Measurements from ENCODE around the gene HRCT1. TPM values are rescaled to one million over a fixed set of nuclear protein-coding genes. Genes with fewer than 3 reads are reported as not detected.

HRCT1 gene
- total and polyA plus RNA-seq, 11 donors = 0.97 to 9.5 (median 4.4) TPM

DNA sequence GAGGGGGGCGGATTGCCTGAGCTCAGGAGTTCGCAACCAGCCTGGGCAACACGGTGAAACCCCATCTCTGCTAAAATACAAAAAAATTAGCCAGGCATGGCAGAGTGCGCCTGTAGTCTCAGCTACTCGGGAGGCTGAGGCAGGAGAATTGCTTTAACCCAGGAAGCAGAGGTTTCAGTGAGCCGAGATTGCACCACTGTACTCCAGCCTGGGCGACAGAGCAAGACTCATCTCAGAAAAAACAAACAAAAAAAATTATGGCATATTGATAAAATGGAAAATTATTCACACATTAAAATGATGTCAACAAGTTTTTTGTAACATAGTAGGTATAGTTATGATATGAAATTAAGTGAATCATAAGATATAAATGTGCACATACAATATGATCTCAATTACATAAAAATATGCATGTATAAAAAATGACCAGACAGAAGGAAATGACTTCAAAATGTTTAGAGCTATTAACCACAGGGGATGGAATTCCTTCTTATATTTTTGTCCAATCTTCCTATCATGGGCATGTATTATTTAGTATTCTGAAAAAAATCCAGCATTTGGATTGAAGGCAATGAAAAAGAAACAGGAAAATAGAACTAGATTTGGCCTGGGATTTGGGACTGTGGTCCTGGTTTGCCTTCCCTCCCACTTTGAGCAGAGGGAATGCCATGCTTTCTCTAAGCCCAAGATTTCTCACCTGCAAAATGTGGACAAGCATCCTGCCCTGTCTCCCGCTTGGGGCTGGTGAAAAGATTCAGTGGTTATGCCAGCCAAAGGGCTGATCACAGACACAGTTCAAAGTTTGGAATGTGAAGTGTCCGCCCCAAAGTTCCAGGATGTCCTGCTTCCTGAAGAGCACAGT lies 22.8 kb downstream of the HRCT1 start:
- TF ChIP-seq POLR2A (IDR thresholded peaks at IDR 0.05) (peak in 1 of 2 donors; percentile 19), CTCF (IDR thresholded peaks at IDR 0.05) (no peak)
- Histone ChIP-seq H3K27me3 (no peaks in the 10 kb centered on the region), H3K4me1 (peaks cover 0 to 21% (median 10%) of the 10 kb centered on the region in 12 donors), H3K4me3 (peak overlapping the region in 3 of 12 donors; percentile 11 to 31 (median 19)), H3K9me3 (no peaks in the 10 kb centered on the region), H3K27ac (peak overlapping the region; percentile 19 to 69 (median 54)), H3K36me3 (no peaks in the 10 kb centered on the region)
- 76 to 81% (median 78%) methylated on average over 9 of the region's 9 CpGs for WGBS, 4 donors
- no peak for DNase-seq
- ATAC-seq = peak; percentile 39 to 61 (median 52)
- intact Hi-C loops (cut with DNase I) = no loop called here

- ATAC-seq = no peak
- WGBS, 4 donors = 63 to 66% (median 64%) methylated on average over 6 of the region's 6 CpGs
These were observed 23.4 kb downstream of the HRCT1 start for GRCh38 chr9:35929453-35929718.

GRCh38 chr9:35930521-35930920 lies 24.5 kb downstream of the HRCT1 start:
- no peak overlapping the region for H3K27ac ChIP-seq
- no peaks in the 10 kb centered on the region for H3K9me3 ChIP-seq
- H3K36me3 ChIP-seq = no peaks in the 10 kb centered on the region
- no peak for DNase-seq
- no peak for TF ChIP-seq CTCF (IDR thresholded peaks at IDR 0.05)
- no peak for TF ChIP-seq POLR2A (IDR thresholded peaks at IDR 0.05)
- ATAC-seq = no peak
- intact Hi-C loops (cut with DNase I) = no loop called here
- no peaks in the 10 kb centered on the region for H3K27me3 ChIP-seq
- no peak overlapping the region for H3K4me3 ChIP-seq
- H3K4me1 ChIP-seq = peaks cover 0 to 13% (median 0%) of the 10 kb centered on the region in 12 donors

More at GRCh38 chr9:35929453-35929718, 23.4 kb downstream of the HRCT1 start:
- H3K4me3 ChIP-seq = no peak overlapping the region
- H3K4me1 ChIP-seq = peaks cover 0 to 15% (median 5%) of the 10 kb centered on the region in 12 donors
- peak overlapping the region; percentile 19 to 69 (median 54) for H3K27ac ChIP-seq
- TF ChIP-seq POLR2A (IDR thresholded peaks at IDR 0.05) = no peak
- TF ChIP-seq CTCF (IDR thresholded peaks at IDR 0.05) = no peak
- intact Hi-C loops (cut with DNase I) = no loop called here
- H3K9me3 ChIP-seq = no peaks in the 10 kb centered on the region
- H3K36me3 ChIP-seq = no peaks in the 10 kb centered on the region
- DNase-seq = no peak
- no peaks in the 10 kb centered on the region for H3K27me3 ChIP-seq

DNA sequence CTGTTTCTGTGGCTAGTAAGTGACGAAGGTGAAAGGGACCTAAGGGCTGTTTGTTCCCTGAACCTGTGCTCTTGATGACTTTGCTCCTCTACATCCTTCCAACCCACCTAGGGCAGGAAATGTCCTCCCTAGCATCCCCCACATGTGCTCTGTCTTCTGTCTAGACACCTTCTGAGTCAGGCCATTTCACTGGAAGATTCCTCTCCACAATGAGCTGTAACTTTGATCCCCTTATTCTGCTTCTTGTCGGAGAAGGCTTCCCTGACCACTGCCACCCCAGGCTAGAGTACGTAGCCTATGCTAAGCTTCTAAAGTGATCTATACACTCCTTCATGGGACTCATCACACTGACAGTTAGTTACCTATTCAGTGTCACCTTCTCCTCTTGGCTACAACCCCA lies 25.0 kb downstream of the HRCT1 start:
- DNase-seq (no peak), ATAC-seq (no peak)
- TF ChIP-seq POLR2A (IDR thresholded peaks at IDR 0.05) = no peak
- TF ChIP-seq CTCF (IDR thresholded peaks at IDR 0.05) = no peak
- intact Hi-C loops (cut with DNase I) = no loop called here
- Histone ChIP-seq H3K9me3 (no peaks in the 10 kb centered on the region), H3K36me3 (no peaks in the 10 kb centered on the region), H3K4me1 (peaks cover 0 to 13% (median 0%) of the 10 kb centered on the region in 12 donors), H3K27me3 (no peaks in the 10 kb centered on the region), H3K27ac (no peak overlapping the region), H3K4me3 (no peak overlapping the region)
- 89 to 95% (median 92%) methylated on average over 3 of the region's 3 CpGs for WGBS, 4 donors

All from heart left ventricle (tissue), 16 donors.